Epithelial cell of esophagus (primary cell): ENCODE measurements around the gene ERH.

Experiments used
- DNase-seq: peaks from one replicate; pipeline ENCODE4 v3.0.0; 2010; ENCODE audit warnings: low read depth
- H3K4me3 ChIP-seq: 2 replicates; pipeline ENCODE4 v1.5.1; 2011; ENCODE audit warnings: mild to moderate bottlenecking, low read length, control low read depth
- CTCF ChIP-seq: IDR thresholded peaks from 2 replicates; pipeline ENCODE4 v1.5.1; 2011; ENCODE audit warnings: low read depth, mild to moderate bottlenecking, low read length, control low read depth, inconsistent platforms; ENCODE audit not compliant: insufficient read depth; ENCODE audit errors: missing control alignments

The ERH gene

GRCh38 chr14:69332782-69333395 is 65.2 kb downstream of the ERH start:
- no peak for TF ChIP-seq CTCF
- no peak overlapping the region for H3K4me3 ChIP-seq
- no peak for DNase-seq

GRCh38 chr14:69331206-69331605 is 66.9 kb downstream of the ERH start:
- DNase-seq, result no peak
- TF ChIP-seq CTCF, result no peak
- H3K4me3 ChIP-seq, result no peak overlapping the region
